HEK293T (cell line): Measurements from ENCODE around the gene ARID1B.

Experiments
- CTCF ChIA-PET: fragments of 350-600 bp; formaldehyde crosslinking; extraction: SDS; loops from one replicate; lab custom pipeline; 2021; ENCODE audit warnings: antibody characterized with exemption, inconsistent platforms; lab: Yijun Ruan, JAX
- POLR2A ChIA-PET: fragments of 350-600 bp; formaldehyde crosslinking; extraction: SDS; loops from one replicate; lab custom pipeline; 2020; ENCODE audit warnings: antibody characterized with exemption, inconsistent platforms; lab: Yijun Ruan, JAX
- DNase-seq: peaks from one replicate; pipeline ENCODE4 v3.0.0; 2012; ENCODE audit warnings: mixed read lengths; ENCODE audit errors: extremely low spot score
- ARNT ChIP-seq: fragments of 450-650 bp; IDR thresholded peaks from 2 replicates; pipeline ENCODE4 v1.6.1; 2017; ENCODE audit warnings: mild to moderate bottlenecking
- BHLHE40 ChIP-seq: fragments of 450-650 bp; IDR thresholded peaks from 2 replicates; pipeline ENCODE4 v1.6.1; 2016; ENCODE audit warnings: mild to moderate bottlenecking, moderate library complexity, borderline replicate concordance
- CTBP1 ChIP-seq: fragments of 450-650 bp; IDR thresholded peaks from 2 replicates; pipeline ENCODE4 v1.6.1; 2016; ENCODE audit warnings: borderline replicate concordance
- ELF4 ChIP-seq: fragments of 450-650 bp; IDR thresholded peaks from 2 replicates; pipeline ENCODE4 v1.6.1; 2017; ENCODE audit warnings: antibody characterized with exemption
- FOXA1 ChIP-seq: fragments of 450-650 bp; IDR thresholded peaks from 2 replicates; pipeline ENCODE4 v1.6.1; 2016; ENCODE audit warnings: mild to moderate bottlenecking
- FOXK2 ChIP-seq: fragments of 450-650 bp; IDR thresholded peaks from 2 replicates; pipeline ENCODE4 v1.6.1; 2016; ENCODE audit warnings: mild to moderate bottlenecking
- FOXM1 ChIP-seq: fragments of 450-650 bp; IDR thresholded peaks from 2 replicates; pipeline ENCODE4 v1.6.1; 2017; ENCODE audit warnings: mild to moderate bottlenecking, borderline replicate concordance
- HDGF ChIP-seq: fragments of 450-650 bp; IDR thresholded peaks from 2 replicates; pipeline ENCODE4 v1.6.1; 2017; ENCODE audit warnings: antibody characterized with exemption, borderline replicate concordance
- L3MBTL2 ChIP-seq: fragments of 450-650 bp; conservative IDR thresholded peaks from 2 replicates; pipeline ENCODE4 v1.6.1; 2016; ENCODE audit warnings: mild to moderate bottlenecking
- LEF1 ChIP-seq: fragments of 450-650 bp; IDR thresholded peaks from 2 replicates; pipeline ENCODE4 v1.6.1; 2017; ENCODE audit warnings: mild to moderate bottlenecking, borderline replicate concordance
- NFRKB ChIP-seq: fragments of 450-650 bp; IDR thresholded peaks from 2 replicates; pipeline ENCODE4 v1.6.1; 2016; ENCODE audit warnings: mild to moderate bottlenecking, moderate library complexity
- SP1 ChIP-seq: fragments of 450-650 bp; IDR thresholded peaks from 2 replicates; pipeline ENCODE4 v1.6.1; 2017
- SUZ12 ChIP-seq: fragments of 450-650 bp; IDR thresholded peaks from 2 replicates; pipeline ENCODE4 v1.6.1; 2016; ENCODE audit warnings: mild to moderate bottlenecking
- TARDBP ChIP-seq: fragments of 450-650 bp; IDR thresholded peaks from 2 replicates; pipeline ENCODE4 v1.6.1; 2016
- ZNF384 ChIP-seq: fragments of 450-650 bp; IDR thresholded peaks from 2 replicates; pipeline ENCODE4 v1.6.1; 2016
- TF ChIP-seq, protein P1 (sequence below): fragments of 450-650 bp; IDR thresholded peaks from 2 replicates; pipeline ENCODE4 v1.6.1; 2016

The ARID1B gene

DNA sequence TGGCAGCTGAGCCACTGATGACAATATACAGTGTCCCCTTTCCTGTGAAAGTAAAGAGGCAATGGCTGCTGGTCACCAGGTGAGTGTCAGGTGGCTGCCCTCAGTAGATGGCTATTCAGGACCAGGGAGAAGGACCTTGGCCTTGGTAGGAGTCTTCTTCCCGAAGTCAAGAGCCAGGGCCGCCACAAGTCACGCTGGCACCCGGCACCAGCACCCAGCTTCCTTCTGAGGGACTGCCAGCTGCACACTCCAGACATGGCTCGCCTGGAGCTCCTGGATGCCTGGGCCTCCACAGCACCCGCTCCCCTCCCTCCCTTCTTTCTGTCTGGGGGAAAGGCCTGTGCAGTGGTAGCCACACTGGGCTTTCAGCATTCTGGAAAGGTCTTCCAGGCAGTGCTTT lies 419.2 kb downstream of the ARID1B start:
- TF ChIP-seq FOXK2 (no peak), TARDBP (no peak), FOXM1 (no peak), HDGF (no peak), ELF4 (no peak), BHLHE40 (no peak), L3MBTL2 (no peak), LEF1 (no peak), ARNT (no peak), FOXA1 (no peak), SP1 (no peak), NFRKB (no peak), SUZ12 (no peak), CTBP1 (no peak)
- TF ChIP-seq, protein P1, sequence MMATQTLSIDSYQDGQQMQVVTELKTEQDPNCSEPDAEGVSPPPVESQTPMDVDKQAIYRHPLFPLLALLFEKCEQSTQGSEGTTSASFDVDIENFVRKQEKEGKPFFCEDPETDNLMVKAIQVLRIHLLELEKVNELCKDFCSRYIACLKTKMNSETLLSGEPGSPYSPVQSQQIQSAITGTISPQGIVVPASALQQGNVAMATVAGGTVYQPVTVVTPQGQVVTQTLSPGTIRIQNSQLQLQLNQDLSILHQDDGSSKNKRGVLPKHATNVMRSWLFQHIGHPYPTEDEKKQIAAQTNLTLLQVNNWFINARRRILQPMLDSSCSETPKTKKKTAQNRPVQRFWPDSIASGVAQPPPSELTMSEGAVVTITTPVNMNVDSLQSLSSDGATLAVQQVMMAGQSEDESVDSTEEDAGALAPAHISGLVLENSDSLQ: no peak
- DNase-seq: no peak
- CTCF ChIA-PET: interaction anchor here (0.6 kb wide), 1 partner anchor 486 kb away, joined by 3 read pairs; no protein-coding TSS in a partner anchor

DNA sequence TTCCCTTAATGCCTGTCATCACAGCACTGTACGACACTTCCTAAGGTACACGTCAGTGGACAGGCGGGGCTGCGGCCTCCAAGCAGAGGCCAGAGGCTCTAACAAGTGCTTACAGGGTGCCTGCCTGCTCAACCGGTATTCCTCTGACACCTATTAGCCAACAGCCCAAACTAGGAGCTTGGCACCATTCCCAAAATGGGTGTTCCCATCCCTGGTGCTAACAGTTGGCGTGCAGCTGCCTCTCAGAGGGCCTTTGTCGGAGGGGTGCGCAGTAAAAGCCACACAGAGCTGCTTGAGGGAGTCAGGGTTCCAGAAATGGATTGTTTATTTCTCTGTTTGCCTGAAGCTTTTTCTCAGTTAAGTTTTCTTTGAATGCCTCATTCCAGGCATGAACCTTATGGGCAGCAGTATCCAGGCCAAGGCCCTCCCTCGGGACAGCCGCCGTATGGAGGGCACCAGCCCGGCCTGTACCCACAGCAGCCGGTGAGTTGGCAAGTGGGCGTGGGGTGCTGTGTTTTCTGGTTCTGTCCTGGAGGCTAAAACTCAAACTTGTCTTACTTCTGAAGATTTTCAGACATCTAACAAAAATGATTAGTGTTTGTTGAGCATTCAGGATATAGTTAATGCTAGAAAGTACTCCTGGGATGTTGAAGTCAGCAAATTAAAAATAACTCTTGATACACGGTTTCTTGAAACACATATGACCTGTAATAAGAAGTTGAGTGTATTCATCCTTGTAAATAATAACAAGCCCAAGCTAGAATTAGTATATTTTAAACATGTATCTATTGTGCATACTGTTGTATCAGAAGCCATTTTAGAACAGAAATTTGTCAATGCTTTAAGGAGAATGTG lies 421.5 kb downstream of the ARID1B start:
- ChIA-PET POLR2A (no interaction called here), CTCF (no interaction called here)
- TF ChIP-seq L3MBTL2 (no peak), LEF1 (no peak)
- DNase-seq: no peak

More for the DNA sequence above, 419.2 kb downstream of the ARID1B start:
- POLR2A ChIA-PET: no interaction called here

DNA sequence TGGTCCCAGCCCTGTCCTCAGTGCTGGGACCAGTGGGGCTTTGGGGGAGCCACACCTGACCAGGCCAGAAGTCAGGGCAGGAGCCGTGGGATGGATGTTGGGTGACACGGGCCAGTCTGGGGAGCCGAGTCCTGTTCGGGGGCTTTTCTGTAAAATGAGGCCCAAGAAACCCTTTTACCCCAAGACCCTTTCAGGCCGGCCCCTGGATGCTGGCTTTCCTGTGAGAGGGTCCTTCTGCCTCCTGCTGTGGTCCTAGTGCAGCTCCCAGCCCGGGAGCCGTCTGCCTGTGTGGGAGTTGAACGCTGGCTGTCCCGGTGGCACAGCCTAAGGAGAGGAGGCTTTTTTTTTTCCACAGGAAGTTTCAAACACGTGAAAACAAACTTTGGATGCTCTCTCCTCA lies 422.9 kb downstream of the ARID1B start:
- TF ChIP-seq BHLHE40 (no peak), TARDBP (no peak), FOXA1 (no peak), SUZ12 (no peak), FOXM1 (no peak), SP1 (no peak), HDGF (no peak), ELF4 (no peak), ARNT (no peak), NFRKB (no peak), ZNF384 (no peak), FOXK2 (no peak), CTBP1 (no peak), LEF1 (no peak), L3MBTL2 (no peak)
- TF ChIP-seq, protein P1: no peak
- POLR2A ChIA-PET: no interaction called here
- DNase-seq: no peak
- CTCF ChIA-PET: no interaction called here

DNA sequence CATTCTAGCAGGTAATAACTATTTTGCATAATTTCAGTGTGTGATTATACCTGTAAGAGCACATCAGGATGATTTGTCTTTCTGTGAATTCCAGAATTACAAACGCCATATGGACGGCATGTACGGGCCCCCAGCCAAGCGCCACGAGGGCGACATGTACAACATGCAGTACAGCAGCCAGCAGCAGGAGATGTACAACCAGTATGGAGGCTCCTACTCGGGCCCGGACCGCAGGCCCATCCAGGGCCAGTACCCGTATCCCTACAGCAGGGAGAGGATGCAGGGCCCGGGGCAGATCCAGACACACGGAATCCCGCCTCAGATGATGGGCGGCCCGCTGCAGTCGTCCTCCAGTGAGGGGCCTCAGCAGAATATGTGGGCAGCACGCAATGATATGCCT lies 423.4 kb downstream of the ARID1B start:
- no peak for DNase-seq
- TF ChIP-seq ELF4 (no peak), SP1 (no peak), HDGF (no peak), ARNT (no peak), LEF1 (no peak), BHLHE40 (no peak), CTBP1 (no peak), NFRKB (no peak), FOXA1 (no peak), SUZ12 (no peak), FOXK2 (no peak)
- POLR2A ChIA-PET: no interaction called here
- CTCF ChIA-PET: no interaction called here

DNA sequence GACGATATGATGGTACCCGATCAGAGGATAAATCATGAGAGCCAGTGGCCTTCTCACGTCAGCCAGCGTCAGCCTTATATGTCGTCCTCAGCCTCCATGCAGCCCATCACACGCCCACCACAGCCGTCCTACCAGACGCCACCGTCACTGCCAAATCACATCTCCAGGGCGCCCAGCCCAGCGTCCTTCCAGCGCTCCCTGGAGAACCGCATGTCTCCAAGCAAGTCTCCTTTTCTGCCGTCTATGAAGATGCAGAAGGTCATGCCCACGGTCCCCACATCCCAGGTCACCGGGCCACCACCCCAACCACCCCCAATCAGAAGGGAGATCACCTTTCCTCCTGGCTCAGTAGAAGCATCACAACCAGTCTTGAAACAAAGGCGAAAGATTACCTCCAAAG lies 423.9 kb downstream of the ARID1B start:
- TF ChIP-seq L3MBTL2 (no peak), ZNF384 (no peak)
- CTCF ChIA-PET: no interaction called here
- no peak for DNase-seq
- POLR2A ChIA-PET: no interaction called here

DNA sequence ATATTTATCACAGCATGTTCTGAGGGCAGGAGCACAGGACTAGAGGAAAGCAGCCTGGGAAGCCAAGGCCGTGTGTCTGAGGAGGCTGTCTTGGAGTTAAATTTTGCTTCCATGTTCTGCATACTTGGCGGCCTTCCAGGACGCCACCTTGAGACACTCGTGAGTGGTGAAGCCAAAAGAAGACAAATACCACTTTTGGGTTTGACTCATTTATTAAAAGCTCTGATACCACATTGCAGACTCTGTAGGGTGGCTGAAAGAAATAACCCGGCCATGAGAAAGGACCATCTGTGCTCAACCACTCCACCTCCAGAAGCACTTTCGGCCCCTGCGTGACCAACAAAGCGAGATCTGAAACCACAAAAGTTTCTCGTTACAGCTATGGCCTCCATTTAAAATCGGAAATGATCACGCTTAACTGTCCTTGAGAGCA lies 426.1 kb downstream of the ARID1B start:
- TF ChIP-seq ZNF384: no peak
- no peak for TF ChIP-seq L3MBTL2

DNA sequence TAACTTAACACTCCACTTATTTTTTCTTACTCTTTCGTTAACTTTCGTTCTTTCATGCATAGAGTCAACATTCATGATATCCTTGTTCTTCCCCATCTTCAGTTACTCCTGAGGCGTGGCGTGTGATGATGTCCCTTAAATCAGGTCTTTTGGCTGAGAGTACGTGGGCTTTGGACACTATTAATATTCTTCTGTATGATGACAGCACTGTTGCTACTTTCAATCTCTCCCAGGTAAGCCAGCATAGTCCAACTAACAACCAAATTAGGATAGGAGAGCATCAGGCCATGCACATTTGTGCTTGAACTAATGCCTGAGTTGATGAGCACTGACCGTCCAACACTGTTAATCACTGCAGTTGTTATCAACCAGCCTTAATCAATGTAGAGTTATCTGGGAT lies 426.6 kb downstream of the ARID1B start:
- ChIA-PET CTCF (interaction anchor here (0.6 to 1.1 kb wide), 2 partner anchors 9 to 19 kb away, joined by 3 read pairs; no protein-coding TSS in a partner anchor), POLR2A (no interaction called here)
- no peak for DNase-seq
- no peak for TF ChIP-seq SUZ12
- TF ChIP-seq HDGF: no peak
- TF ChIP-seq, protein P1: no peak
- TF ChIP-seq LEF1: no peak
- no peak for TF ChIP-seq FOXM1
- TF ChIP-seq BHLHE40: no peak
- TF ChIP-seq FOXK2: no peak
- TF ChIP-seq ARNT: no peak
- TF ChIP-seq TARDBP: no peak
- TF ChIP-seq L3MBTL2: no peak
- no peak for TF ChIP-seq ZNF384
- no peak for TF ChIP-seq FOXA1
- no peak for TF ChIP-seq SP1
- no peak for TF ChIP-seq CTBP1

More for the DNA sequence above, 426.1 kb downstream of the ARID1B start:
- ChIA-PET POLR2A (no interaction called here), CTCF (interaction anchor here (0.6 kb wide), 2 partner anchors 10 to 930 kb away, joined by 3 read pairs; no protein-coding TSS in a partner anchor)
- no peak for DNase-seq
